Iris pigment epithelial cell (primary cell): ENCODE results near the gene ALDOC.
A peak's percentile ranks its signal among the peaks of the same experiment; 100 is the strongest.
"Not testable (repeated sequence)": the region's sequence is repeated elsewhere in the genome, so short reads cannot be mapped to it uniquely, and the experiment has no call there.

Experiments used
- DNase-seq: peaks from one replicate; pipeline ENCODE4 v3.0.0-alpha.2; 2011; ENCODE audit warnings: low read depth

ALDOC gene

DNA sequence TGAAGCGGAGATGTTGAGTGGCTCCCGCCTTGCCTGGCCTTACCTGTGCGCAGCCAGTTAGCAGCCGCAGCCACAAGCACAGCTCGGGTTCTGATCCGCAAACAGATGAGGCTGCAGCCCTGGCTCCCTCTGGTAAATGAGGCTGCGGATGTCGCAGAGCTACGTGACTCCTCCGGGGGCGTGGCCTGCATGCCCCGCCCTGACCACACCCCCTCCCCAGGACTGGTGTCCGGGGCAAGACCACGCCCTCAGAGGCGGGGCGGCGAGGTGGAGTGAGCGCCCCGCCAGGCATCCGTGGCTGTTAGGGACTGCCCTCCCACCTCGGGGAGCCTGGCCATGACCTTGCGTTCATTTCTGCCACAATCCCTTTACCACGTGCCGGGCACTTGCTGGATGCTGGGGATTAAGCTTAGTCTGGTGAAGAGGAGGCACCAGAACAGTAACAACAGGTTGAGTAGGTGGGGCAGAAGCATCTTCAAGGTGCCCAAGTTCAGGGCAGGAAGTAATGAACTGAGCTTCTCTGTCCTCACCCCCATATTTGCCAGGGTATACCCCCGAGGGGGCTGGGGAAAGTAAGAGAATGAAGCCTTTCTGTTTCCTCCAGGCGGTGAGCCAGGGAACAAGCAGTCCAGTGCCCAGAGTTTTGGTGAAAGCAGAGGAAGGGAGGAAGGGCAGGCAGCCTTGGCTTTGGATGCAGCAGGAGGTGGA, at the start of gene ALDOC:
Gene ALDOC (minus strand): TSS at position 138 of the 708 bp plus-strand sequence. CDS start 1,363 bp downstream, outside the sequence.
- DNase-seq, result peak; percentile 93

DNA sequence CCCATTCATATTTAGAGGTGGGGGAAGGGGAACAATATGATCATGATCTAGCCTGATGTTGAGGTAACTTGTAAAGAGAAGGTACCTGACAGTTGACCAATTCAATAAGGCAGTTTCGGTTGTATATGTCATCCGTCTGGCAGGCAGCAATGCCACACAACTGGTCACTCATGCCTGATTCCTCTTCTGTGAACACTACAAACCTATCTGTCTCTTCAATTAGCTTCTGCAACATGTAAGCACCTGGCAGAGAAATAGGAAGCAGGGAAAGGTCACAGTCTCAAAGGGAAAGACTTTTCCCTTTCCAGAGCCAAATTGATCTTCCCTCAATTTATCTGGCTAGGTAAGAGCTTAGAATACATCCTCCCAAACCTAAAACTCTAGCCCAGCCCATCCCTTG, 47.5 kb upstream of the ALDOC start:
- no peak for DNase-seq

DNA sequence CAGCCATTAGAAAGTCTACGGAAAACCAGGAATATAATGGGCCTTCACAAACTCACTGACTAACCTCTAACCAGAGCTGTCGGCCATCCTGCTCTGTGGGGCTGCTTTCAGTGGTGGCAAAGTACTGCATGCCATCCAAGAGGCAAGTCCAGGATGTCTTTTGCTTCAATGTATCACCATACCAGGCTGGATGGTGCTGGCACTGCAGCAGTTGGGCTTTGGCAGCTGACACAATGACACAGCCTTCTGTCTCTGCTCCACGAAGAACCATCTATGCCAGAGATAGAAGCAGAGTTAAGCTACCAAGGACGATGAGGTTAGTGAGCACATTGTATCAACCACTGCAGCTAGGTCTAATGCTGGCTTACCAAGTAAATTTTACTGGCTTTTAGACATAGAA, 47.0 kb upstream of the ALDOC start:
- DNase-seq, result no peak

DNA sequence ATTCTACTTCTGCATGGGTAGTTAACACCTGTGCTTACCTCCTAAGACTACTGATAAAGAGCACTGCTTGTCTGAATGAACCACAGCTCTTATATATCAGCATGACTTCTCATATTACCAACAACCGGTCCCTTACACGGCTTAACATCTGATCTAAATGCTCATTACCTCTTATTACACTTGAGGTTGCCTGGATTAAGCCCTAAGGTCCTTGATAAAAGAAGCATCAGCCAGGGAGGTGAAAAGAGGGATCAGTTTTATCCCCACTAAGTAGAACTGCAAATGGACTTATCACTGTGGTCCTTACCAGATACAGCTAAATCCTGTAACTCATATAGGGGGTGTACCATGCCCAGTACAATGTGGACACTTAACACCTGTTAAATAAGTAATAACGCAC, 45.5 kb upstream of the ALDOC start:
- DNase-seq, result no peak

DNA sequence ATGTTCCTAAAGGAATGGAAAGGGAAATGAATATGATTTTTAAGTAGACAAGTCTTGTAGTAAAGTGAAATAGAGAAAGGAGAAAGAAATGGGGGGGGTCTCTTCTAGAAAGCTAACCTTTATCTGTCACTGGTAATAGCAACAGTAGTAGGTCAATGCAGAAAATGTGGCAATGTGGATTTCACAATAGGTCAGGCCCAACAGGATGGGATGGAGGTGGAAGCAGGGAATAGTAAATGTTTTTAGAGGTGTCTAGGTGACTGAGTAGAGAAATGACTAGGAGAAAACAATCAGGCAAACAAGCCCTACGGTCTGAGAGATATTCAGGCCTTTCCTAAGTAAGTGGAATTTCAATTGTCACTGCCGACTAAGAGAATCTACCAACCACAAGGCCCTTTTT, 43.3 kb upstream of the ALDOC start:
- no peak for DNase-seq

DNA sequence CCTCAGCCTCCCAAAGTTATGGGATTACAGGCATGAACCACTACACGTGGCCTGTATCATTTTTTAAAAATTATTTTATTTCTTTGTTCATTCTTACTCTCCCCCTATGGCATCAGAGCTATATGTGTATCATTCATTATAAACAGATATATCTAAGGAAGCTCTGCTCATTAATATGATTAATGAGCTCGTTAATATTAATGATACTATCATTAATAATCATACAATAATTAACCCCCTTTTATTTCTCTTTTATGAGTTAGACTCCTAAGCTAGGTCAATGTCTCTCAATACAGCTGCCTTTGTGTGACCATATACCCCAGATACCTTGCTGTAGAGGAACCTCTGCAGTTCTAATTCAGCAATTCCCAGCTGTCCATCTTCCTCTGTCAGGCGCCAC, 41.8 kb upstream of the ALDOC start:
- no peak for DNase-seq

DNA sequence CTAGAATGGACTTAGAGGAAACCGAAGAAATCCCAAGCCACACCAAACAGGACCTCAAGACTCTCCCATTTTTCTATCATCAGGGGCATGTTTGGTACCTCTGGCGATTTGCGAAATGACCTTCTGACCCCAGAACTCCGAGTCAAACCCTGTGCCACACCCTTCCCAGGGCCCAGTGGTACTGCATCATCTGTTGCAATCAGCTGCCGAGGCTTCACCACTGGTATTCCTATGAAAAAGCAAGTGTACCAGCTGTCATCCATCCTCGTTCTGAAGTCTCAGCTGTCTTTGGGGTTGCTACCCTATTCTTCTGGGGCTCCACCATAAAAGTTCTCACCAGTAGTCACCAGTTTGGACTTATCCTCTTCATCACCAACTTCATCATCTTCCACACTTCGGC, 39.6 kb upstream of the ALDOC start:
- no peak for DNase-seq

DNA sequence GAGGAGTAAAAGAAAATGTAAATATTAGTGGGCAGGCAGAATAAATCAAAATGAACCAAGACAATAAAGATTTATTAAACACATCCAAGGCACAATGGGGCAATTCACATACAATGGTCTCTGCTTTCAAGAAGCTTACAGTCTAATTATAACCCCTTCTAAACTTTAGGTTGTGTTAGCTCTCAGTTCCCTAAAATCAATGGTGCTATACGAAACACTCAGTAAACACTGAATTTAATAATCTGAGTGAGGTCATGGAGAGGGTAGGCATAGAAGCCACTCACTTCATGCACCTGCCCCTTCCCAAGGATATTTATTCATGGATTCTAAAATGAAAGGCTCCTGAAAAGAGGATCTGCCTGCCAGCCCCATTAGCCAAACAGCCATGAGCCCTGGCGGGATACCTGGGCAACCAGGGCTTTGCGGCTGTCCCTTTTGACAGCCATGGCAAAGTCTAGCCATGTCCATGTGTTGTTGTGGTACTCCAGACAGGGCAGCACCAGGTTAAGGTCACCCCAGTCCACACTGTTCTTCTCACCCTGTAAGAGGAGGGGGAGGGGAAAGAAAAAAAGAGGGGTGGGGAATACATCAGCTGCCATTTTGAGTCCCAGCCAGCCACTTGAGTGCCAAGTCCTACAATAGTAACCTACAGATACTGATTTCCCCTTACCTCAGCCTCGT, 38.7 kb upstream of the ALDOC start:
- no peak for DNase-seq

DNA sequence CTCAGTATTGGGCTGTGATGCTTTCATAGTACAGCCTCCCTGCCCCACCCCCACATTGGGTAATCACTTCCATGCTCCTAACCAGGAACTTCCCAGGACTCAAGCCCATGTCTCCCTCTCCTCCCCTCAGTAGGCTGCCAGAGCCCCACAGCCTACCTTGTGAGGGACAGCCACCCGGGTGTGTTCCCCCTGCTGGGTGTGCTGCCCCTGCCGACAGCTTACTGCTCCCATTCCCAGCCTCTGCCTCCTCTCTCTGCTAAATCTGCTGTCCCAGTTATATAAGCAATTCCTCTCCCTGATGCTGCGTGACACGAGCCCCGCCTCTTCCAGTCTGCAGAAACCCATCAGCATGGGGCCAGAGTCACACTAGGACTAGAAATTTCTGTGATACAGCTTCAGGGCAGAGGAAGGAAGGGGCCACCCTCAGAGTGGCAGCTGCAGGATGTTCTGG, 37.3 kb upstream of the ALDOC start, which contains the start of gene RSKR:
Gene RSKR (minus strand): TSS at position 255 of the 451 bp plus-strand sequence. CDS start 24 bp downstream, at position 231.
- no peak for DNase-seq

DNA sequence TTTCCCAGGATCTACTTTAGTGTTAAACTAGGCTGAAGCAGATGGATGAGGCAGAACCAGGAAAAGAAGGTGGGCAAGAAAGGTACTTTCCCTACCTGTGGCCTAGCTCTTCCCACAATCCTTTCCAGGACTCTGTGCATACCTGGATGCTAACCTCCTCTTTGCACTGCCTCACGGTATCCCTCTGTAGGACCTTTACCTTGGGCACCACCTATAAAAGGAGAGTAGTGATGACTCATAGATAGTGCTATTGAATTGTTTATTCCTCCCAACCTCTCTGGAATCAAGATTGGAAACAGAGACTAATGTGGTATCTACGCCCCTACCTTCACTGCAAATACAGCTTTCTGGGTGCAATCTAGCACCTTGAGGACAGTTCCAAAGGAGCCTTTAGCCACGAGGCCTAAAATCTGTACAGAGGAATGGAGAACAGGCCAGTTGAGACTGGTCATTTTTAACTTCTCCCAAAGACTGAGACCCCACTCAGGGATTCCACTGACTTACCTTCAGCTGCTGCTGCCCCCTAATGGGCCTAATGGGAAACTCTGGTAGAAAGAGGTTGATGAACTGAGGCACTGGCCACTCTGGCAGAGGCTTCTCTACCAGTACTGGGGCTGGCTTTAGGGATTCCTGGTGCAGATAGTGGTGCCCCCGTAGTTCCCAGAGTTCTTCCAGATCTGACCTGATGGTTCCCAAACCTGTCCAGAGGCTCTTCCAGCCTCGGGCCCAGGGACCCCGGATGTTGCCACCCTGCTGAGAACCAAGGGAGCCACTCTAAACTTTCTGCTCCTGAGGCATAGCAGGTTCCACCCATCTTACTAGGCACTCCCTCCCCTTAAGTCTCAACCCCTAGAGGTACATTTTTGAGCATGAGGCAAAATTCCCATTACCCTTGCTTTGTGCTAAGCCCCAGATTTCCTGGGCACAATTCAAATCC, 36.5 kb upstream of the ALDOC start:
- DNase-seq, result peak; percentile 34

DNA sequence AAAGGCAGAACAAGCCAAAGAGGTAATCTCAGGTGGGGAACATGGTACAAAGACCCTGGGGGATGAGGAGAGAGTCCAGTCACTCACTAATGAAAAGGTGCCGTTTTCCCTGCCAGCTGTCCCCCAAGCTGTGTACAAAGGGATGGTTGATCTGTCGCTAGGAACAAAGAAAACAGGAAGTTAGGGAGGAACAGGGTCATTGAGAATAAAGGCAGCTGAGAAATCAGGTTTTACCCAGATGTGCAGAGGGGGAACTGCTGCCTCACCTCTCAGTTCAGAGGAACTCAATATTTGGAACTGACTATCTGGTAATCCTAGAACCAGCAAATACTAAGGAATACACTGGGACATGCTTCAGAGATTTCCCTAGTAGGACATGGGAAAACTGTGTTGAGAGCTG, 35.8 kb upstream of the ALDOC start:
- no peak for DNase-seq

DNA sequence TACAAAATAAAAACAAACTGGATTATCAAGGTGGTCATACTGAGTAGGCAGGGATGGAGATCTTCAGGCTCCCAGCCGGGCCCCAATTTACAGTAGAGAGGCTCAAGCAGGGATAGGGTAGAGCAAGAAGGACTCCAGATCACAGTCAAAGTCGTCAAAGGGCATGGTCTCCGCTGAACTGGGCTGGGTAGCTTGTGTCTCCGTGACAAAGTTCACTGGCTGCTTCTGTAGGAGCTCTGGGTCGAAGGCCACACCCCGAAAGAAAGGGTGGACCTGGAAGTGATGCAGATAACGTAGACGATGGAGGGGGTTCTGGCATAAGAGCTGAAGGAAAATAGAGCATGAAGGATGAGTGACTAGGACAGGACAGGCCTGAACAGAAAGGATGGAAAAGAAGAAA, 33.7 kb upstream of the ALDOC start:
- no peak for DNase-seq

DNA sequence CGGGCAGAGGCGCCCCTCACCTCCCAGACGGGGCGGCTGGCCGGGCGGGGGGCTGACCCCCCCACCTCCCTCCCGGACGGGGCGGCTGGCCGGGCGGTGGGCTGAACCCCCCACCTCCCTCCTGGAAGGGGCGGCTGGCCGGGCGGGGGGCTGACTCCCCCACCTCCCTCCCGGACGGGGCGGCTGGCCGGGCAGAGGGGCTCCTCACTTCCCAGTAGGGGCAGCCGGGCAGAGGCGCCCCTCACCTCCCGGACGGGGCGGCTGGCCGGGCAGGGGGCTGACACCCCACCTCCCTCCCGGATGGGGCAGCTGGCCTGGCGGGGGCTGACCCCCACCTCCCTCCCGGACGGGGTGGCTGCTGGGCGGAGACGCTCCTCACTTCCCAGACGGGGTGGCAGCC, 27.3 kb upstream of the ALDOC start:
- DNase-seq, result not testable (repeated sequence)

DNA sequence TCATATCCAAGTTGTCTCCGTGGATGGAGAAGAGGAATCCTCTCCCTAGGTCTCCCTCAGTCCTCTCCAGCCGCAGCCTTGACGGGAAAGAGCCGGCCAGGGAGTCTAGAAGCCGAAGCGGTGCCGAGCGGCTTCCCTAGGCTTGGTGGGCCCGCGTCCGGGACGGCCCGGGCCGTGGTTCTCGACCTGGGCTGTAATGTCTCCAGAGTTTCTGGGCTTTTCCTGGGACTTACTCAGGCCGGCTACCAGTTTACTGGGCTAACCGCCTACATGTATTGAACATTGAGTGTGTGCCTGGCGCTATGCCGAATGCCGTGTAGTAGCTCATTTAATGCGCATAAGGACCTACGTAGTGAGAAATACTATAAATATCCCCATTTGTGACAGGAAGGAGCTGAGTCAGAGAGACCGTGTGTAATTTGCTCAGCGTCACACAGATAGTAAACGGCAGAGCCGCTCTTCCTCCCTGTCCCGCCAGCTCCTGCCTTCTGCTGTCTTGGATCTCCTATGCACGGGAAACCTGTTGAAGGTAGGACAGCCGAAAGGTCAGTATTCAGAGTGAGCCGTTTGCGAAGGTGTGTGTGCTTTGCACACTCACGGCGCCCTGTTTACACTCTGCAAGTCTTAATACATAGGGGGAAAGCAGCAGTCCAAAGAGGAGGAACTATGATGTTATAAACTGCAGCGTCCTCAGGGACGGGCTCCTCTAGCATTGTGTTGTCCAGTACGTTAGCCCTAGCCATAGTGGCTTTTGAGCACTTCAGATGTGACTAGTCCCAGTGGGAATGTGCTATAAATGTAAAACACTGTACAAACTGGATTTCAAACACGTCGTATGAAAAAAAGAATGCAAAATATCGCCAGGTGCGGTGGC, 22.9 kb upstream of the ALDOC start:
- peak; percentile 89 for DNase-seq

DNA sequence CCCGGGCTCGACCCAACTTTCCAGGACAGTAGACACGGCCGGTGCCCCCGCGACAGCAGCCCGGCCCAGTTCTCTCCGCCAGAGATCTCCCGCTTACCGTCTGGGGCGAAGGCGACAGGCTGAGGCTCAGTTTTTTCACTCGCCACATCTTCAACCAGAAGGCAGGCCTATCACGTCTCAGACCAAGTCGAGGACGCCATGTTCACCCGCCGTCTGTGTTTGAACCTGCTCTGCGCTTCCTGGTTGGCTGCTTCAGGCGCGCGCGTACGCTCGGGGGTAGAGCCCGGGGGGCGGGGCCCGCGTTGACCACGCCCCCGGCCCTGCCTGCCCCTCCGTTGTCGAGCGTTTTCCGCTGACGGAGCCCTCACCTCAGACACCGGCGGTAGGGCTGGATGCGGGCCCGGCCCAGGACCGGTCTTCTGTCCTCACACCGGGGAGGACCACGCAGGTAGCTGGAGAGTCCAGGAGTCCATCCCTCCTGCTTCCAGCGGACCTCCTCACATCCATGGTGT, 22.2 kb upstream of the ALDOC start, which contains the start of gene SPAG5:
Gene SPAG5 (minus strand): TSS at position 227 of the 512 bp plus-strand sequence. CDS start 79 bp downstream, at position 148.
- DNase-seq, result peak; percentile 90

DNA sequence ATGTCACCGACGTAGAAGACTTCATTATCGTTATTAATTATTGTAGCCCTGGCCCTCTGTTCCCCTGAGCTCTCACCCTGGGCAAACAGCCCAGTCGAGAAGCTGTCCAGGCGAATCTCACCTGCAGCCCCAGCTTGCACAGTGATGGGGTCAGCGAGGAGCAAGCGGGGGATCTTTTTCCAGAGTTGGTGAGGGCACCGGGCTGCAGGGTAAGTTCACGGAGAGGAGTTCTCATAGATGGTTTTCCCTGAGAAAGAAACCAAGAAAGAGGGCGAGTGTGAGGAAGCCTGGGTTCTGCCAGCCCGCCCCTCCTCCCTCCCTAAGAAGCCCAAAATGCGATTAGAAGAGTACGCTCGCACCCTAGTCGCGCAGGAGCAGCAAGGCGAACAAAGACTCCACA, 21.7 kb upstream of the ALDOC start:
- no peak for DNase-seq

DNA sequence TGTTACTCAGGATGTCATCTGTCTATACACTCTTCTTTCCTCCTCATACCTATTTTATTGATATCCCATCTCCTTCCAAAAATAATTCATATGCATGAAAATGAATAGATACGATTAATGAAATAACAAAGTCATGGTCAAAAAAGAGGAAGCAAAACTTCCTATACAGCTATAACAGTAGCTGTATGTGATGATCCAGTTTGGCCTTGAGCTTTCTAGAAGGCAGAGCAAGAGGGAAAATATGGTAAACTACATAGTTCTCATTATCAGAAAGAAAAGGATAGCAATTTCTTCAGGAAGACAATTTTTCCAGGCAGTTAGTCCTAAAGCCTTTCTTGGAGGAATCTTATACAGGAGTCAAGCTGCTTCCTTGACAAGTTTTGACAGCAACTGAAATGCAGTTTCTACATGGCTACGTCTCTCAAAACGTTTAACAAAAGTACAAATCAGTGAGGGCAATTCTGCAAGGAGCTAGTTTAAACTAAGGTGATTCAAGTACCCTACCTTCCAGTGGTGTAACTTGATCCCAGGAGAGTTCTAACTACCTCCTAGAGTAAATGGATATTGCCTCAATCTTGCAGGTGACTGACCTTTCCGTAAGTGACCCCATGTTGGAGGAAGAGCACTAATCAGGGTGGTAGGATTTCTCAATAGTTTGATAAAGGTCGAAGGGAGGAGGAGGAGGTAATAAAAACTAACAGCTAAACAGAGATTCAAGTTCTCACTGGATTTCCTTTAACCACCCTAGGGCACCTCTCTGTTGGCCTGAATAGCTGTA, 21.1 kb upstream of the ALDOC start:
- DNase-seq, result no peak

DNA sequence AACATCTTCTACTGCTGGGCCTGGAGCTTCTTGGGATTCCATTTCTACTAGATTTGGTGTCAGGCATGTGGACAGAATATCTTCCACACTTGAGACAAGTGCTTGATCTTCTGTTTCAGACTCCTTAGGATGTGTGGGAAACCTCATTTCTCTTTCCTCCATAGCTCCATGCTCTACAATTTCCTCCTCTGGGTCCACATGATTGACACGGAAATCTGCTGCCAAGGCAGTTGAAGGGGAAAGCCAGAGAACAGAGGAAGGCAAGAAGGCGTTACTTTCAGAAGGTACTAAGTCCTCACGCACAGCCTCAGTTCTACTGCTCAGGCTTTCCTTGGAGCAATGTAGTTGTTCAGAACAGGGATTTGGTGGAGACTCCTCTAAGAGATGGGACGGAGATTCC, 15.6 kb upstream of the ALDOC start:
- no peak for DNase-seq

DNA sequence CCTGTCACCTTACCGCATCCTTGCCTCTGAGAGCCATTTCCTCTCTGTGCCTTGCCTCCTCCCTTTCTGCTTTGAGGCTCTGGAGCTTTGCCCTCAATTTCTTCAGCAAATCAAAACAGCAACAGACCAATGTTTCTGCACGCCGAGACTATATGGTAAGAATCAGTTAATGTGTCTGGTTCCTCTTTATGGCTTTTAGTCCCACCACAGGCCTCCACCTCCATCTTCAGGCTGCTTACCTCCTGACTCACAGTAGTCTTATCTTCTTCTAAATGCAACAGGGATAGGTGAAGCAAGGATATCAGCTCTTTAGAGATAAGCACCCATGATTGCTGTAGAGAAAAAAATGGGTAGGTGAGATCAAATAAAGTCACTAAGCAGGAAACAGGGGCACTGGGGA, 9.2 kb upstream of the ALDOC start:
- no peak for DNase-seq

DNA sequence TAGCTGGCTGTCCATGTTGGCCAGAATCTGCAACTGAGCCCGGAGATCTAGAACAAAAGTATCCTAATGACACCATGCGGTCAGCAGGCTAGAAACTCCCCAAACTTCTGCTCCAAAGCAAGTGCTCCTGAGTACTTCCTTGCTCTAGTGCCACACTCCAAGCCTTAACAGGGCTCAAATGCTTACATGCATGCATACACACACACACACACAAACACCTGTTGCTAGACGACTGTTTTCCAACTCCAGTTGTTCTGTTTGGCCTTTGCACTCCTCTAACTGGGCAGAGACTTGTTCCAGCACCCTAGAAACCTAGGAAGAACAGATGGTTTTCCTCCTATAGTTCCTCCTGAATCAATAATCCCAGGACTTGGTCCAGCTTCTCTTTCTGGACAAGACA, 7.7 kb upstream of the ALDOC start:
- DNase-seq, result no peak
